Transverse colon (tissue), 4 donors: ENCODE measurements around the gene GFAP. TPM values are rescaled to one million over a fixed set of nuclear protein-coding genes. Genes with fewer than 3 reads are reported as not detected.

Source experiments
- DNase-seq: peaks from one replicate; pipeline ENCODE4 v3.0.0-alpha.2; 2019
- H3K27ac ChIP-seq, 4 donors: fragments of 200-600 bp; sonication (generic); 2 replicates each; pipeline ENCODE4 v1.5.1; 2016 to 2018; ENCODE audit warnings: inconsistent platforms in 4 of 4
- H3K27me3 ChIP-seq: fragments of 200-600 bp; sonication (generic); 2 replicates; pipeline ENCODE4 v1.5.1; 2017; ENCODE audit warnings: inconsistent platforms
- H3K36me3 ChIP-seq, 4 donors: fragments of 200-600 bp; sonication (generic); 2 replicates each; pipeline ENCODE4 v1.5.1; 2017 to 2019; ENCODE audit warnings: inconsistent platforms in 4 of 4
- H3K4me1 ChIP-seq, 4 donors: fragments of 200-600 bp; sonication (generic); 2 replicates each; pipeline ENCODE4 v1.5.1; 2017 to 2020; ENCODE audit warnings: inconsistent platforms in 4 of 4
- H3K4me3 ChIP-seq, 4 donors: fragments of 200-600 bp; sonication (generic); 1 replicate in 1 of 4; 2 replicates in 3 of 4; pipeline versions ENCODE4 v1.5.1 to v1.6.1; 2017 to 2019; ENCODE audit warnings: inconsistent platforms in 4 of 4
- H3K9me3 ChIP-seq, 2 donors: fragments of 200-600 bp; sonication (generic); 2 replicates each; pipeline ENCODE4 v1.5.1; 2017 to 2019; ENCODE audit warnings: inconsistent platforms in 2 of 2
- EP300 ChIP-seq: sonication (generic); formaldehyde crosslinking; IDR thresholded peaks from one replicate; pipeline ENCODE4 v1.6.1; 2017; ENCODE audit warnings: antibody characterized with exemption, low read depth
- POLR2A ChIP-seq: fragments of 450-650 bp; IDR thresholded peaks from one replicate; pipeline ENCODE4 v1.6.1; 2016; ENCODE audit warnings: antibody characterized with exemption, mild to moderate bottlenecking, moderate library complexity
- POLR2AphosphoS5 ChIP-seq, 3 donors: sonication (generic); formaldehyde crosslinking; IDR thresholded peaks; one replicate each; pipeline ENCODE4 v1.6.1; 2016; ENCODE audit warnings: antibody characterized with exemption in 3 of 3
- WGBS, 2 donors: methylation state at CpG; one replicate each; pipeline ENCODE4 v1.1.5; 2018; ENCODE audit warnings: low coverage in 1 of 2; 5-methylcytosine and 5-hydroxymethylcytosine counted together
- in situ Hi-C, 4 donors: fragments of 200-750 bp; cut with MboI; loops; one replicate each; pipeline versions ENCODE4 v1.15.0 to v1.15.1; 2017; ENCODE audit warnings: low sequenced_read_pairs in 3 of 4, low pct_ligation_motif_present in 1 of 4, low pct_unique_long_range_greater_than_20kb in 1 of 4
- intact Hi-C: fragments of 100-400 bp; cut with DNase I; formaldehyde crosslinking; loops from one replicate; pipeline ENCODE4 v1.15.1; 2023; ENCODE audit warnings: low total_unique reads
- total RNA-seq, 4 donors: library from RNA; depleted of rRNA; stranded (reverse); fragments of >200 nt; gene quantifications; one replicate each; pipeline ENCODE4 v1.1.0, GENCODE V29; 2016
- TF ChIP-seq, protein P1 (sequence below), 5 experiments: fragments of 200-600 bp in 3 of 5; fragments of 450-650 bp in 2 of 5; sonication (generic) in 3 of 5; IDR thresholded peaks; 1 replicate in 2 of 5; 2 replicates in 3 of 5; pipeline ENCODE4 v1.5.1; 2016 to 2017; ENCODE audit warnings: antibody characterized with exemption in 5 of 5, inconsistent platforms in 3 of 5, mild to moderate bottlenecking in 2 of 5, moderate library complexity in 1 of 5

GFAP gene
- total RNA-seq, 4 donors from 2014 or later, result 0.68 TPM; not detected in 3

GRCh38 chr17:44940768-44941167 lies 25.5 kb upstream of the GFAP start:
- Histone ChIP-seq H3K27me3 (no peaks in the 10 kb centered on the region), H3K9me3 (no peaks in the 10 kb centered on the region), H3K4me3 (no peak overlapping the region), H3K4me1 (no peaks in the 10 kb centered on the region), H3K36me3 (no peaks in the 10 kb centered on the region), H3K27ac (no peak overlapping the region)
- intact Hi-C loops (no loop called here), in situ Hi-C loops (no loop called here)
- TF ChIP-seq POLR2A, result no peak
- TF ChIP-seq, protein P1, sequence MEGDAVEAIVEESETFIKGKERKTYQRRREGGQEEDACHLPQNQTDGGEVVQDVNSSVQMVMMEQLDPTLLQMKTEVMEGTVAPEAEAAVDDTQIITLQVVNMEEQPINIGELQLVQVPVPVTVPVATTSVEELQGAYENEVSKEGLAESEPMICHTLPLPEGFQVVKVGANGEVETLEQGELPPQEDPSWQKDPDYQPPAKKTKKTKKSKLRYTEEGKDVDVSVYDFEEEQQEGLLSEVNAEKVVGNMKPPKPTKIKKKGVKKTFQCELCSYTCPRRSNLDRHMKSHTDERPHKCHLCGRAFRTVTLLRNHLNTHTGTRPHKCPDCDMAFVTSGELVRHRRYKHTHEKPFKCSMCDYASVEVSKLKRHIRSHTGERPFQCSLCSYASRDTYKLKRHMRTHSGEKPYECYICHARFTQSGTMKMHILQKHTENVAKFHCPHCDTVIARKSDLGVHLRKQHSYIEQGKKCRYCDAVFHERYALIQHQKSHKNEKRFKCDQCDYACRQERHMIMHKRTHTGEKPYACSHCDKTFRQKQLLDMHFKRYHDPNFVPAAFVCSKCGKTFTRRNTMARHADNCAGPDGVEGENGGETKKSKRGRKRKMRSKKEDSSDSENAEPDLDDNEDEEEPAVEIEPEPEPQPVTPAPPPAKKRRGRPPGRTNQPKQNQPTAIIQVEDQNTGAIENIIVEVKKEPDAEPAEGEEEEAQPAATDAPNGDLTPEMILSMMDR (IDR thresholded peaks at IDR 0.05), result no peak
- no peak for TF ChIP-seq POLR2AphosphoS5 (IDR thresholded peaks at IDR 0.05)
- no peak for TF ChIP-seq EP300
- DNase-seq, result no peak
- 63 to 96% methylated on average over 1 of the region's 1 CpG for WGBS, 2 donors

DNA sequence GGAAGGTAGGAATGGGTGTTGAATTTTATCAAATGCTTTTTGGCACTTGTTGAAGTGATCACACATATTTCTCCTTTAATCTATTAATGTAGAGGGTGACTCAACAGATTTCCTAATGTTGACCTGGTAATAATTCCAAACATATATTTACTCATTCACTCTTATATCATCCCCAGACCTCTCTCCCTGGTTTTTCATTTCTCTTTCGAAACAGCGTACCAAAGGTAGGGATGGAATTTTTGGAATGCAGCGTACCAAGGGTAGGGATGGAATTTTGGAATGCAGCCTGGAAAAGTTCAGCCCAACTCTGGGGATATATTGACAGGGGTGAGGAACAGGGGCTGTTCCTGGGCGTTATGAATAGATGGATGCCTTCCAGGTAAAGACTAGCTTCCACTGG lies 25.0 kb upstream of the GFAP start:
- H3K4me3 ChIP-seq, result no peak overlapping the region
- TF ChIP-seq POLR2A (no peak), EP300 (no peak), POLR2AphosphoS5 (IDR thresholded peaks at IDR 0.05) (no peak)
- TF ChIP-seq, protein P1 (IDR thresholded peaks at IDR 0.05), result no peak
- no peak overlapping the region for H3K27ac ChIP-seq
- no peak for DNase-seq
- intact Hi-C loops, result no loop called here
- in situ Hi-C loops, result no loop called here
- 77 to 88% methylated on average over 4 of the region's 4 CpGs for WGBS, 2 donors
- no peaks in the 10 kb centered on the region for H3K9me3 ChIP-seq
- H3K36me3 ChIP-seq, result no peaks in the 10 kb centered on the region
- no peaks in the 10 kb centered on the region for H3K4me1 ChIP-seq
- no peaks in the 10 kb centered on the region for H3K27me3 ChIP-seq

DNA sequence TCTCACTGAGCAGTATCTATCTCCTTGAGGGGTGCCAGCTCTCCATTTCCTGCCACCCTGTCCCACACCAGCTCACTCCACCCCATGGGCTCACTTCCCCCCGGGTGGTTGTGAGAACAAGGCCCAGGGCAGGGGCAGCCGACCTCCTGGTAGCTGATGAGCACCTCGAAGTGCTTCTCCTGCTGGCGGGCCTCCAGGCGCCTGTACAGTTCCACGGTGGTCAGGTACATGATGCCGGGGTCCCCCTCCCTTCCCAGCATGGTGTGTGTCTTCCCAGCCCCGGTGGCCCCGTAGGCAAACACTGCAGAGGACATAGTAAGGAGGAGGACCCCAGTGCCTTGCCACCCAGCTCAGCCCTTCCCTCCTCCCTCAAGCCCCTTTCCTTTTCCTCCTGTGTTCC lies 19.8 kb upstream of the GFAP start:
- WGBS, 2 donors, result 90% methylated on average over 9 of the region's 9 CpGs; no CpG with 5 or more reads in 1 of the 2 donors
- H3K36me3 ChIP-seq, result no peaks in the 10 kb centered on the region
- DNase-seq, result no peak

DNA sequence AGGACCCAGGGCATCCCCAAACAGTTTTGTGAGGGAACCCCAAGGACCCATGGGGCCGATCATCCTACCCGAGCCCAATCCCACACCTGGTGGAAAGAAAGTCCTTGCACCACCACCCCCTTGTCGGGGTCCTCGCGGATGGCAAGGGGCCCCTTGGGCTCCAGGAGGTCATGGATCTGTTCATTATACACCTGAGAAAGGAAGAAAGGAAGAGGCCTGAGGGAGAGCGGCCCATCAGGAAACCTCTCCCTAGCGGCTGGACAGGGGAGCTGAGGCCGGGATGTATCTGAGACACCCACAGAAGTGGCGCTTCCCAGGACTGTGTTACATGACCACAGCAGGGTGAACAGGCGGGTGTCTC lies 19.4 kb upstream of the GFAP start:
- in situ Hi-C loops, result no loop called here
- Histone ChIP-seq H3K27me3 (no peaks in the 10 kb centered on the region), H3K4me3 (no peak overlapping the region), H3K27ac (no peak overlapping the region), H3K4me1 (no peaks in the 10 kb centered on the region), H3K36me3 (no peaks in the 10 kb centered on the region), H3K9me3 (no peaks in the 10 kb centered on the region)
- no peak for TF ChIP-seq POLR2A
- TF ChIP-seq POLR2AphosphoS5 (IDR thresholded peaks at IDR 0.05), result no peak
- TF ChIP-seq, protein P1 (IDR thresholded peaks at IDR 0.05), result no peak
- TF ChIP-seq EP300, result no peak
- DNase-seq, result no peak
- WGBS, 2 donors, result 99% methylated on average over 10 of the region's 10 CpGs; no CpG with 5 or more reads in 1 of the 2 donors
- intact Hi-C loops, result no loop called here

More for the DNA sequence above, 19.8 kb upstream of the GFAP start:
- Histone ChIP-seq H3K9me3 (no peaks in the 10 kb centered on the region), H3K27me3 (no peaks in the 10 kb centered on the region), H3K4me1 (no peaks in the 10 kb centered on the region), H3K4me3 (no peak overlapping the region), H3K27ac (no peak overlapping the region)
- TF ChIP-seq EP300, result no peak
- TF ChIP-seq POLR2A, result no peak
- TF ChIP-seq, protein P1 (IDR thresholded peaks at IDR 0.05), result no peak
- TF ChIP-seq POLR2AphosphoS5 (IDR thresholded peaks at IDR 0.05), result no peak
- intact Hi-C loops, result no loop called here
- in situ Hi-C loops, result no loop called here
